Activated B cell treated with CpG ODN at 0.5 μM for 24 hours (primary cell): ENCODE results near the gene MGRN1. TPM values are rescaled to one million over a fixed set of nuclear protein-coding genes. Genes with fewer than 3 reads are reported as not detected.

ENCODE experiments used
- ATAC-seq: fragments of 200-7000 bp; cut with Tn5 transposase; one replicate; pipeline ENCODE4 v1.10.0; 2021; ENCODE audit warnings: low read depth, mild to moderate bottlenecking, moderate library complexity
- CTCF ChIA-PET: fragments of 350-600 bp; sonication (Branson Sonifier 250); formaldehyde crosslinking; loops from one replicate; lab custom pipeline; 2021; ENCODE audit warnings: antibody characterized with exemption; lab: Charles Lee
- POLR2A ChIA-PET: fragments of 350-600 bp; sonication (Branson Sonifier 250); formaldehyde crosslinking; loops from one replicate; lab custom pipeline; 2021; ENCODE audit warnings: antibody characterized with exemption; lab: Charles Lee
- DNase-seq: peaks from one replicate; pipeline ENCODE4 v3.0.0; 2022
- H3K27ac Mint-ChIP-seq: one replicate; pipeline ENCODE4 v1.8.0; 2020; ENCODE audit warnings: mixed read lengths
- H3K27me3 Mint-ChIP-seq: one replicate; pipeline ENCODE4 v1.8.0; 2021; ENCODE audit warnings: mixed read lengths
- H3K36me3 Mint-ChIP-seq: one replicate; pipeline ENCODE4 v1.8.0; 2021; ENCODE audit warnings: low read depth, mixed read lengths
- H3K4me1 Mint-ChIP-seq: one replicate; pipeline ENCODE4 v1.8.0; 2021; ENCODE audit warnings: mixed read lengths
- H3K4me3 Mint-ChIP-seq: one replicate; pipeline ENCODE4 v1.8.0; 2020; ENCODE audit warnings: mild to moderate bottlenecking, mixed read lengths
- H3K9me3 Mint-ChIP-seq: one replicate; pipeline ENCODE4 v1.8.0; 2020; ENCODE audit warnings: mixed read lengths
- intact Hi-C: fragments of 100-400 bp; cut with micrococcal nuclease; formaldehyde crosslinking; loops from one replicate; pipeline ENCODE4 v1.15.1; 2024
- total RNA-seq: library from RNA; stranded (reverse); gene quantifications from 2 replicates; pipeline ENCODE4 v1.2.3, GENCODE V29; 2022
- TF ChIP-seq, protein P1 (sequence below): fragments of 200-600 bp; IDR thresholded peaks from one replicate; pipeline ENCODE4 v1.8.0; 2022; ENCODE audit warnings: antibody characterized with exemption, mild to moderate bottlenecking

MGRN1 gene
- total RNA-seq, 1 donor from 2014 or later = 88.6 TPM

DNA sequence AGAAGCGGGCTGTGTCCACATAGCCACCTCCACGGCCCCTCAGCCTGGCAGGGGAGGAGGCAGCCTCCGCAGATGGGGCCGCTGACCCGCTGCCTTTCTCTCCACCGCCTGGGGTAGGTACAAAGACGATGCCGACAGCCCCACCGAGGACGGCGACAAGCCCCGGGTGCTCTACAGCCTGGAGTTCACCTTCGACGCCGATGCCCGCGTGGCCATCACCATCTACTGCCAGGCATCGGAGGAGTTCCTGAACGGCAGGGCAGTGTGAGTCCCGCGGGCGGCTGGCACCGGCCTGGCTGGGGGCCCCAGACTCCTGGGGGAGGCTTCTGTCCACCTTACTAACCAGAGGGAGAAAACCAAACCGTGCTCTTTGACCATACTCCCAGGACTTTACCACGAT lies 27.9 kb downstream of the MGRN1 start:
- DNase-seq (no peak), ATAC-seq (no peak)
- Mint-ChIP-seq H3K4me3 (no peak overlapping the region), H3K27me3 (no peaks in the 10 kb centered on the region), H3K27ac (no peak overlapping the region), H3K36me3 (peaks cover 68% of the 10 kb centered on the region), H3K4me1 (peaks cover 27% of the 10 kb centered on the region), H3K9me3 (no peaks in the 10 kb centered on the region)
- intact Hi-C loops = no loop called here
- ChIA-PET CTCF (no interaction called here), POLR2A (no interaction called here)
- TF ChIP-seq, protein P1, sequence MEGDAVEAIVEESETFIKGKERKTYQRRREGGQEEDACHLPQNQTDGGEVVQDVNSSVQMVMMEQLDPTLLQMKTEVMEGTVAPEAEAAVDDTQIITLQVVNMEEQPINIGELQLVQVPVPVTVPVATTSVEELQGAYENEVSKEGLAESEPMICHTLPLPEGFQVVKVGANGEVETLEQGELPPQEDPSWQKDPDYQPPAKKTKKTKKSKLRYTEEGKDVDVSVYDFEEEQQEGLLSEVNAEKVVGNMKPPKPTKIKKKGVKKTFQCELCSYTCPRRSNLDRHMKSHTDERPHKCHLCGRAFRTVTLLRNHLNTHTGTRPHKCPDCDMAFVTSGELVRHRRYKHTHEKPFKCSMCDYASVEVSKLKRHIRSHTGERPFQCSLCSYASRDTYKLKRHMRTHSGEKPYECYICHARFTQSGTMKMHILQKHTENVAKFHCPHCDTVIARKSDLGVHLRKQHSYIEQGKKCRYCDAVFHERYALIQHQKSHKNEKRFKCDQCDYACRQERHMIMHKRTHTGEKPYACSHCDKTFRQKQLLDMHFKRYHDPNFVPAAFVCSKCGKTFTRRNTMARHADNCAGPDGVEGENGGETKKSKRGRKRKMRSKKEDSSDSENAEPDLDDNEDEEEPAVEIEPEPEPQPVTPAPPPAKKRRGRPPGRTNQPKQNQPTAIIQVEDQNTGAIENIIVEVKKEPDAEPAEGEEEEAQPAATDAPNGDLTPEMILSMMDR = no peak

DNA sequence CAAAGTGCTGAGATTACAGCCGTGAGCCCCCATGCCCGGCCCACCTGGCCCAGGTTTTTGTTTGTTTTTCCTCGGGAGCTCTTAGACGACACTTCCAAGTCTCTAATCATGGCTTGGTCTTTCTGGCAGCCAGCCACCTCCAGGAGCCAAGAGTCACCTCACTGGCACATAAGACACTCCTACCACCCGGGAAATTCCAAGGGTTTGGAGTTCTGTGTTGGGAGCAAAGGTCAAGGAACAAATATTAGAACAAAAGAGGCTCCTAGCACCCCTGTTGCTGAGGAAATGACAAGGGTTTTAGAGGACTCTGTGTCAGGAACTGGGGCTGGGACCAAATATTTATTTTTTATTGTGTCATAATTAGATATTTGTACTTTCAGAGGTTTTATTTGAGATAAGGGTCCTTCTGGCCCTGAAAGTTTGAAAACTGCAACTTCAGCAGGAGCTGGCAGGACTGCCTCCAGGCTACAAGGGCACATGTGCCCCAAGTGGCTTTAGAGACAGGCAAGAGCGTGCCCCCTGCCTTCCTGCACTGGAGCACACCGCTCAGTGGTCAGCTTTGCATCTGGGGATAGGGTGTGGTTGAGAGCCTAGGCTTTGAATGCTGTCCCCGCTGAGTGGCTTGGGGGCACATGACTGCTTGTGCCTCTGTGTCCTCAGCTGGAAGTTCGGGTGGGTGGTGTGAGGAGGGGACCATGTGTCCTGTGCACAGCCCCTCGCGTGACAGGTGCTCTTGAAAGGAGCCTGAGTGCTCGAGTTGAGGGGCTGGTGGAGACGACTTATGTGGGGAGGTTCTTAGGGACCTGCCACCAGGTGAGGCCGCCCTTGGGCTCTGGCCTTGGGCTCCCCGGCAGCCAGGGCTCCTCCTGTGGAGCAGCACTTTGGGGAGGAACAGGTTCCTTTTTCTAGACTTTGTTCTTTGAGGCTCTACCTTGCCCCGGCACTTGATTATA lies 29.7 kb downstream of the MGRN1 start:
- Mint-ChIP-seq H3K9me3 (no peaks in the 10 kb centered on the region), H3K4me3 (no peak overlapping the region), H3K27me3 (no peaks in the 10 kb centered on the region), H3K4me1 (peaks cover 22% of the 10 kb centered on the region), H3K36me3 (peaks cover 74% of the 10 kb centered on the region), H3K27ac (no peak overlapping the region)
- ChIA-PET POLR2A (no interaction called here), CTCF (no interaction called here)
- intact Hi-C loops = no loop called here
- no peak for DNase-seq
- no peak for ATAC-seq
- TF ChIP-seq, protein P1 = no peak

DNA sequence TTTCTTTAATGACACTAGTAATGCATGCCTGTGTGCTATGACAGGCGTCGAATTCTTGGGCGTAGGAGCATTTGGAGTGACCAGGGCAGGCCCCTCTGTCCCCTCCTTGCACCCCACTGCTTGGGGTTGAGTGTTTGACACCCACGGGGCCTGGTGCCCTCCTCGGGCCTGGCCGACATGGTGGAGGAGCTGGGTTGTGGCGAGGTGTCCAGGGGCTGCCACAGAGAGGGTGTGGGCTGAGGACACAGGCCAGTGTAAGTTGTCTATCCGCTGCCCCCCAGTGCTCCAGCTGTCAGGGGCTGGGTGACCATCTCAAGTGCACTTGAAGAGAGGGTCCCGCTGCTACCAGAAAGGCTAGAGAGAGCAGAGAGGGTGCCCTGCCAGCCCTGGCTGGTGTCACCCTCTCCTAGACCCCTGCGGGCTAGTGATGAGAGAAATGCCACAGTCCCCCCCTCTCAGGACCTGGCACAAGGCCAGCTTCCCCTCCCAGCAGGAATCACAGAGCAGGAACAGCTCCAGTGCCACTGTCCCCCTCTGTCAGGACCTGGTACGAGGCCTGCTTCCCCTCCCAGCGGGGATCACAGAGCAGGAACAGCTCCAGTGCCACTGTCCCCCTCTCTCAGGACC lies 30.5 kb downstream of the MGRN1 start:
- H3K36me3 Mint-ChIP-seq = peaks cover 76% of the 10 kb centered on the region
- POLR2A ChIA-PET = no interaction called here
- H3K27me3 Mint-ChIP-seq = no peaks in the 10 kb centered on the region

DNA sequence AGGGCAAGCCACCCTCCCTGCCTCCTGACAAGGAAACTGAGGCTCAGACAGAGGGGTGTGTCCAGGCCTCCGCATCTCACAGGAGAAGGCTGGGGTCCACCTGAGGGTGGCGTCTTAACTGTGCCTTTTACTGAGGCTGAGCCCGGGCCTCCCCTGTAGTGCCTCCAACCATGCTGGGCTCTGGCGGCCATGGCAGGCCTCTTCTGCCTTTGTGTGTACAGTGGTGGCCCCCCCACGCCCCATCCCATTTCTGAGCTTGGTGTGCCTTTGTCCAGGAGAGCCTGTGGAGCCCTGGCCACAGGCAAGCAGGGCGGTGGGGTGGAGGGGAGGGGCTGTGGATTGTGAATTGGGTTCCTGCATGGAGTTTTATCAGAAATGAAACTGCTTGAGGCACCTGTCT lies 31.2 kb downstream of the MGRN1 start:
- intact Hi-C loops = no loop called here
- no peaks in the 10 kb centered on the region for H3K9me3 Mint-ChIP-seq
- CTCF ChIA-PET = no interaction called here
- no peak overlapping the region for H3K4me3 Mint-ChIP-seq
- no peak for ATAC-seq
- H3K27ac Mint-ChIP-seq = no peak overlapping the region
- H3K27me3 Mint-ChIP-seq = no peaks in the 10 kb centered on the region
- peaks cover 14% of the 10 kb centered on the region for H3K4me1 Mint-ChIP-seq
- TF ChIP-seq, protein P1 = no peak
- POLR2A ChIA-PET = no interaction called here
- no peak for DNase-seq
- peaks cover 72% of the 10 kb centered on the region for H3K36me3 Mint-ChIP-seq

More for the DNA sequence above, 30.5 kb downstream of the MGRN1 start:
- H3K27ac Mint-ChIP-seq = no peak overlapping the region
- DNase-seq = no peak
- CTCF ChIA-PET = no interaction called here
- intact Hi-C loops = no loop called here
- H3K9me3 Mint-ChIP-seq = no peaks in the 10 kb centered on the region
- TF ChIP-seq, protein P1 = no peak
- no peak overlapping the region for H3K4me3 Mint-ChIP-seq
- no peak for ATAC-seq
- peaks cover 20% of the 10 kb centered on the region for H3K4me1 Mint-ChIP-seq

DNA sequence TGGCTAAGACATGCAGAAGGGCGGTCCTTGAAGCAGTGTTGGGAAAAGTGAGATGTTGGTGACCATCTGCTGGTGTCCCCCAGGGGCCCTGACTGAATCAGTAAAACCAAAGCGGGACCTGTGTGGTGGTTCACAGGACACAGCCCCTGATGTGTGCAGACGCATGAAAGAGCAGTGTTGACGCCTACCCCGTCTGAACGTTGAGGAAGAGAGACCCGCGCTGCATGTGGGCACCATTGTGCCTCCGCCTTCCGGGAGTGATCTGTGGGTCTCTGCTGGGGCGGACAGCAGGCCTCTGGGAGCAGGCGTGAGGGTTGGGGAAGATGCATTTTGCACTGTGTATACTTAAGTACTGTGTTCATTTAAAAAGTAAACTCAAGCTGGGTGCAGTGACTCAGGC lies 31.6 kb downstream of the MGRN1 start:
- Mint-ChIP-seq H3K27me3 (no peaks in the 10 kb centered on the region), H3K4me1 (peaks cover 10% of the 10 kb centered on the region), H3K9me3 (no peaks in the 10 kb centered on the region), H3K4me3 (no peak overlapping the region), H3K36me3 (peaks cover 72% of the 10 kb centered on the region), H3K27ac (no peak overlapping the region)
- TF ChIP-seq, protein P1 = no peak
- DNase-seq = no peak
- CTCF ChIA-PET = no interaction called here
- POLR2A ChIA-PET = no interaction called here
- intact Hi-C loops = no loop called here
- ATAC-seq = no peak
